GM12892 (cell line): Measurements from ENCODE around the gene SLC9A9.

ENCODE experiments used
- DNase-seq: peaks from one replicate; pipeline ENCODE4 v3.0.0; 2011; ENCODE audit not compliant: insufficient read length
- FAIRE-seq: peaks from 2 replicates; lab custom pipeline; 2011; peaks lifted over from hg19 to GRCh38; lab: Jason Lieb, UNC
- POLR2A ChIP-seq: IDR thresholded peaks from 2 replicates; pipeline ENCODE4 v1.6.1; 2011; ENCODE audit warnings: low read depth, low read length, control low read depth
- POLR2AphosphoS5 ChIP-seq: IDR thresholded peaks from 2 replicates; pipeline ENCODE4 v1.6.1; 2011; ENCODE audit warnings: low read depth, low read length, control low read depth
- TAF1 ChIP-seq: IDR thresholded peaks from 2 replicates; pipeline ENCODE4 v1.6.1; 2011; ENCODE audit warnings: low read depth, mild to moderate bottlenecking, control low read depth, low read length, borderline replicate concordance

Gene SLC9A9

DNA sequence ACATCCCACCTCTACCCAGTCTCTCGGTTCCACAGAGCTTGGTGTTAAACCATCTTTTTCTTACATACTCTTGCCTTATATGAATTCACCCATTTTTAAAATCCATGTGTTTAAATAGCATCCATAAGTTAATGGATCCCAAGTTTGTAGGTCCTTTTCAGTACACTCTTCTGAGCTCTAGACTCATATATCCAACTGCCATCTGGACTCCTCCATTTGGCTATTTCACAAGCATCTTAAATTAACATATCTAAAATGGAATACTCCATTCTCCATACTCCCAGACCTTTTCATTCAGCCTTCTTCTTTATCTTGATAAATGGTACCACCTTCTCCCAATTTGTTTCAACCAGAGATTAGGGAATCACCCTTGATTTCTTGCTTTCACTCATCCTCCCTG, 615.3 kb downstream of the SLC9A9 start:
- FAIRE-seq (no peak), DNase-seq (no peak)
- TF ChIP-seq POLR2AphosphoS5 (no peak), POLR2A (no peak), TAF1 (no peak)

DNA sequence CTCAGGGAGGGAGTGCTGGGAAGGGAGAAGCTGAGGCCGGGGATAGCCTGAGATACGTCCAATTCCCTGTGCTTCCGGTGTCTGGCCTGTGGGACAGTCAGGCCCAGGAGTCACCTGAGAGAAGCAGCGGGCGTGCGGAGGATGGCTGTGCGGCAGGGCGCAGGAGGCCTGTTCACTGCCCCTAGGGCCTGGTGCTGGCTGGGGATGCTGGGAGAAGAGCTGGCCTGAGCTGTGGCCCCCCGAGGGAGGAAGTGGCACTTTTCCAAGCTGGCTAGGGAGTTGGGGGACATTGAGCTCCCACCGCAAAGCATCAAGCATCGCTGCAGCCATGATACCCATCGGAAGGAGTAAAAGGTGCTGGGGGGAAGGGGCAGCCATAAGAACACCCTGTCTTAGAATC, 619.9 kb downstream of the SLC9A9 start:
- FAIRE-seq (no peak), DNase-seq (no peak)
- TF ChIP-seq POLR2A = no peak
- no peak for TF ChIP-seq TAF1
- TF ChIP-seq POLR2AphosphoS5 = no peak

DNA sequence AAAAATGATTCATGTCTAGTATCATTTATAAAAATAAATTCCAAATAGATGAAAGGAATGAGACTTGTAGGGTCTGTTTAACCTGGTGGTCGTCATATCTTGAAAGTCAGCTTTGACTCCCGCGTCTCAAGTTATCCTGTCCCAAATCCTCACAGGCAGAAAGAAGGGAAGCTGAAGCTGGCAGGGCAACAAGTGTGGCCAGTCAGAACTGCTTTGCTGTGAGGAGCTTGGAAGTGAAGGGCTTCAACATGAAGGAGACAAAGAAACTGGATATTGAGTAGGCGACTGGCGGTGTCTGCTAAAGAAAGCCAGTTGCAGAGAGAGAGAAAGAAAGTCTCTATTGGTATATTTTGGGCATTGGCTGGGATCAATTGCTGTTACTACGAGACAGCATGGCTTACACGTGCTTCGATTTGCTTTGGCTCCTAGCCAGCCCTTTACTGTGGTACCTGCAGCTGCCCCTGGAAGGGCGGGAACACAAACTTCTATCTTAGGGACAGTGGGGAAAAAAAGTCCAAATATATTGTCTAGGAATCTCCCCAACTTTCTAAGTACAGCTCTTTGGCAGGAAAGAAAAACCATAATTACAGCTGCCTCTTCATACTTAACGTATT, 621.5 kb downstream of the SLC9A9 start:
- TF ChIP-seq TAF1 (no peak), POLR2A (no peak), POLR2AphosphoS5 (no peak)
- no peak for FAIRE-seq
- no peak for DNase-seq

DNA sequence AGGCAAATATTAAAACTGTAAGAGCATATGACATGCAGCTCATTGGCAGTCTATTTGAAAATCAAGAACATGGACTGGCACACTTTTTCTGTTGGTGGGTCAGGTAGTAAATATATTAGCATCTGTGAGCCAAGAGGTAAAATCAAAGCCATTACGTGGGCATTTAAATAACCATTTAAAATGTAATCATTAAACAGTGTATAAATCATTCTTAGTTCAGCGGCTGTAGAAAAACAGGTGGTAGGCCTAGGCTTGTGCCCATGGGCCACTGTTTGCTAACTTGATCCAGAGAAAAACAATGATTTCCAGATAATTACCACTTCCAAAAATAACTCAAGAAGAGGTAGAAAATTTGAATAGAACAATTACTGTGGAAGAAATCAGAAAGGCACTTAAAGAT, 623.6 kb downstream of the SLC9A9 start:
- DNase-seq = no peak
- no peak for FAIRE-seq
- TF ChIP-seq POLR2AphosphoS5 (no peak), TAF1 (no peak), POLR2A (no peak)

DNA sequence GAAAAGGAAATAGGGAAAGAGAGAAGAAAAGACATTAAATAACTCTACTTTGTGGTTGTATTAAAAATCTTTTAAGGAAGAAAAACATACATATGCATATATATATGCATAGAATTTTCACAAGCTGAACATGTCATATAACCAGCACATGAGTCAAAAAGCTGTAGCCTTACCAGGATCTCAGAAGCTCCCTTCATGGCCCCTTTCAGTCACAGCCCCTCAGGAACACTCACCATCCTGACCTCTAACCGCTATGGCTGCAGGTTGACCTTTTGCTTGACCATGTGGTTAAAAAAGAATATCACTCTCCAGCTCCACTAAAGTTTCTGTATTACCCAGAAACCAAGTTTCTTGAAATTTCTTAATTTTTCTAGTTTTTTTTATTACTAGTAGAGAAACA, 625.3 kb downstream of the SLC9A9 start:
- DNase-seq (no peak), FAIRE-seq (no peak)
- TF ChIP-seq TAF1 = no peak
- no peak for TF ChIP-seq POLR2AphosphoS5
- no peak for TF ChIP-seq POLR2A

DNA sequence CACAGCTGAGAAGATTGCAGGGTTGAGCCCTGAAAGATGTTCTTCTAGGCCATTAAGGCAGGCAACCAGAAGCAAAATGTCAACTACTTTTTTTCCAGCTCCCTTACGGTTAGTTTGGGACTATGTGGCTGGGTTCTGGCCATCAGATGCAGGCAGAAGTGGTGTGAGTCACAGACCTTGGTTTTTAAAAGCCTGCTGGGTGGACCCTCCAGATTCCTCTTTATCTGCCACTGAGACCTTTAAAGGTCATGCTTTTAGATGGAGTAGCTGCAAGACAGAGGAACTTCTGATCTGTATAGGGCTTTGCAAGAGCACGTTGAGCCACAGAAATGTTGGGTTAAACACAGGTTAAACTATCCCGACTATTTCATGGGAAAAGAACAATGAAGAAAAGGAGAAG, 625.8 kb downstream of the SLC9A9 start:
- DNase-seq = no peak
- FAIRE-seq = no peak

DNA sequence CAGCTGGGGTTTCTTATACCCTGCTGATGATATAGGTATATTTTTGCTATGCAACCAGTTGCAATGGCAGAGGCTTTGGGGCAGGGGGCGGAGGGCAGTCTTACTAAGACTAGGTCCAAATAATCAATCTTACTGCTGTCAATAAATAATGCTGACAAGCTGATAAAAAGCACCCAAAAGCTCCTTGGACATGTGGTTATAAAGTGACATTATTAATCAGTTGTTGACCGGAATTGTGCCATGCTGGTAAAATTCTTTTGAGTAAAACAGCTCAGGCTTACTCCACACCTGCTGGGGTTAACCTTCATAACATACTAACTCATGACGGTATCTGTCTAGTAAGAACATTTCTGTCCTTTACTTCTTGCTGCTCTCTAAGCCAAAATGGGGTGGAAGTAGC, 626.8 kb downstream of the SLC9A9 start:
- TF ChIP-seq POLR2AphosphoS5 (no peak), POLR2A (no peak), TAF1 (no peak)
- DNase-seq = no peak
- FAIRE-seq = peak; percentile 30

More for the DNA sequence above, 625.8 kb downstream of the SLC9A9 start:
- no peak for TF ChIP-seq TAF1
- TF ChIP-seq POLR2AphosphoS5 = no peak
- no peak for TF ChIP-seq POLR2A

DNA sequence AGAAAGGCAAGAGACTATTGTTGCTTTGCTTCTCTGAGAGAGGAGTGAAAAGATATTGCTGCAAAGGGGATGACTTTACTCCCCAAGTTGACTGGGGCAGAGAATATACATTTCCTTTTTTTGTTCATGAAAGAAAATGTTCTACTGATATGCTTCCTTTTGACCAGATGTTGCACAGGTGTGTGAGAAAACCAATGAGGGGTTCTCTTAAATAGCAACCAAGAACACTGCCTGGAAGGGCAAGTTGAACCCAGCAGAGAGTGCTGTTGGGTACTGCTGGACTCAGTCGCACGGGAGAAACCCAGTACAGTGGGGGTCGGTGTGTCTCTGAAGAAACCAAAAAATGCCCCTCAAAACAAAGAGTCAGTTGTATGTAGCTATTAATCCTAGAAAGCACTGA, 627.5 kb downstream of the SLC9A9 start:
- FAIRE-seq (peak; percentile 67), DNase-seq (no peak)
- no peak for TF ChIP-seq POLR2AphosphoS5
- no peak for TF ChIP-seq TAF1
- TF ChIP-seq POLR2A = no peak

DNA sequence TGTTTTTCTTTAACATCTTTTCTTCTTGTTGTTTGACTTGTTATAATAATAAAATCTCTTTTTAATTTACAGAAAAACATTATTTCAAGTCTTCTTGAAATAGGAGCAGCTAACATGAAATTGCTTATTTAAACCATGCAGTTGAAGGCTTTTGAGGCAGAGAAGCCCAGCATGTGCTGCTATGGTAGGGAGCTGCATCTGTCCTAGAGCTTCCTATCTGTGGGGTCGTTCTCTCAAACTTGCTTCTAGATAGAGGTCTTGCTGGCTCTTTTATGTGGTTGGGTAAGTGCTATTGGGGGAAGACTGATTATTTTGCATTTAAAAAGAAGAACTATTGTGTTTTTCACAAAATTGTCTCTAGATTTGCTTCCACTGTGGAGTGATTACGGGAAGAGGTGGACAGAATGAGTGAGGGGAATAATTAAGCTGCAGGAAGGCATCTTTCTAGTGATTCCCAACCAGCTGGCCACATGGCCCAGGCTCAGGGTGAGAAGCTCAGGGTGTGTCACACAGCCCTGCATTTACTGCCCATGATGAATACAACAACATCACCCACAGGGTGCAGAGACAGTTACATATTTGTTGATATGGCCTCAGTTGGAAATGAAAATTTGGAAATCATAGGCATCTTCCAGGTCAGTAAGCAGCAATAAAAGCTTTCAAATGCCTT, 630.0 kb downstream of the SLC9A9 start:
- FAIRE-seq (peak; percentile 38), DNase-seq (no peak)
- TF ChIP-seq TAF1 = no peak
- TF ChIP-seq POLR2A = no peak
- TF ChIP-seq POLR2AphosphoS5 = no peak

DNA sequence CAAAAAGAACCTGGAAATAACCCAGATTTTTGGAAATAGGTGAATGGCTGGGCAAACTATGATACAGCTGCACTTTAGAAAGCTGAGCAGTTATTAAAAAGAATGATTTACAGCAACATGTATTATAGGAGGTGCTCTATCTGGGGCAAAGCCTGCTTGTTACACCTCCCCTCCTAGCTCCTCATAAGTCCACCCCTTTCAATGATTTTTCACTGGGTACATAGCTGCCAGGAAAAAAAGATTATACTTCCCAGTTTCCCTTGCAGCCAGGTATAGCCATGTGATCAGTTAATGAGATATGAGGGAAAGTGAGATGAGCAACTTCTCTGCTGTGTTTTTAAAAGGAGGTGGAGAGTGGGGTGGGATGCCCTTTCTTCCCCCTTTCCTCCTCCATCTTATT, 631.0 kb downstream of the SLC9A9 start:
- FAIRE-seq (no peak), DNase-seq (no peak)
- TF ChIP-seq TAF1 (no peak), POLR2AphosphoS5 (no peak), POLR2A (no peak)

DNA sequence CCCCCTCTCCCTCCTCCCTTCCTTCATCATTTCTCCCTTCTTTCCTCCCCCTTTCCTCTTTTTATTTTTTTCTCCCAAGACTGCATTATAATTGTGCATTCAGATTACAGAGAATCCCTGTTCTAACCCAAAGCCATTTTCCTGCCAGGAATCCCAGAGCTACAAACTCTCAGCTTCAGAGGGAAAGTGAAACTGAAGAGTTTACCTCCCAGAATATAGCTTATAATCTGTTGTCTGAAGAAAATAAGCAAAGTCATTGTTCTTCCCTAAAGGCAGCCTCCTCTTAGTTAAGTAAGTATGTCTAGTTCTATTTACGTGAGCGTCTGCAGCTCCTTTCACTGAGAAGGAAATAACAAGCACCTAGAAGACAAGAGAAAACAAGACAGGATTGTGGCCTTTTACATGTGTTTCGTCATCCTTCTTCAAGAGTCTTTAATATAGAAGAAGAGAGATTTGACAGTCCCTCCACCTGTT, 631.5 kb downstream of the SLC9A9 start:
- TF ChIP-seq POLR2AphosphoS5 (no peak), POLR2A (no peak), TAF1 (no peak)
- FAIRE-seq = no peak
- no peak for DNase-seq
